BLaER1 (cell line): Measurements from ENCODE around the gene PRIM1.
A peak's percentile ranks its signal among the peaks of the same experiment; 100 is the strongest.
"Not testable (repeated sequence)": the region's sequence is repeated elsewhere in the genome, so short reads cannot be mapped to it uniquely, and the experiment has no call there.

Experiments used
- H3K27ac ChIP-seq: shearing (Covaris generic); formaldehyde crosslinking; 2 replicates; pipeline ENCODE4 v1.8.1; 2022
- H3K27me3 ChIP-seq: shearing (Covaris generic); formaldehyde crosslinking; 2 replicates; pipeline ENCODE4 v1.8.1; 2022
- H3K36me3 ChIP-seq: shearing (Covaris generic); formaldehyde crosslinking; 2 replicates; pipeline ENCODE4 v1.8.1; 2022
- H3K4me1 ChIP-seq: shearing (Covaris generic); formaldehyde crosslinking; 2 replicates; pipeline ENCODE4 v1.8.1; 2022
- H3K4me2 ChIP-seq: shearing (Covaris generic); formaldehyde crosslinking; 2 replicates; pipeline ENCODE4 v1.8.1; 2022
- H3K4me3 ChIP-seq: shearing (Covaris generic); formaldehyde crosslinking; 2 replicates; pipeline ENCODE4 v1.8.1; 2022
- H3K9ac ChIP-seq: shearing (Covaris generic); formaldehyde crosslinking; 2 replicates; pipeline ENCODE4 v1.8.1; 2022
- H3K9me3 ChIP-seq: shearing (Covaris generic); formaldehyde crosslinking; 2 replicates; pipeline ENCODE4 v1.8.1; 2022
- H4K20me1 ChIP-seq: shearing (Covaris generic); formaldehyde crosslinking; 2 replicates; pipeline ENCODE4 v1.8.1; 2022
- Cebpa-rat ChIP-seq: shearing (Covaris generic); IDR thresholded peaks from 2 replicates; pipeline ENCODE4 v1.8.1; 2022

Gene PRIM1

GRCh38 chr12:56751712-56752598 is at the start of gene PRIM1:
TSS of gene PRIM1 (minus strand) at chr12:56752323. CDS start at chr12:56752298, 25 bp downstream.
- Histone ChIP-seq H4K20me1 (no peaks in the 10 kb centered on the region), H3K4me2 (peak within 1 kb of the TSS; percentile 69), H3K9ac (peak within 1 kb of the TSS; percentile 94), H3K9me3 (no peaks in the 10 kb centered on the region), H3K36me3 (peaks cover 18% of the 10 kb centered on the region), H3K27me3 (no peaks in the 10 kb centered on the region), H3K27ac (peak within 1 kb of the TSS; percentile 95), H3K4me3 (peak within 1 kb of the TSS; percentile 79), H3K4me1 (peaks cover 25% of the 10 kb centered on the region)
- no peak for TF ChIP-seq Cebpa-rat

GRCh38 chr12:56800221-56800620 is 48.1 kb upstream of the PRIM1 start:
- no peaks in the 10 kb centered on the region for H4K20me1 ChIP-seq
- H3K4me3 ChIP-seq = no peak overlapping the region
- TF ChIP-seq Cebpa-rat = no peak
- H3K27ac ChIP-seq = no peak overlapping the region
- no peaks in the 10 kb centered on the region for H3K36me3 ChIP-seq
- H3K9me3 ChIP-seq = peaks cover 33% of the 10 kb centered on the region
- H3K4me1 ChIP-seq = no peaks in the 10 kb centered on the region
- H3K27me3 ChIP-seq = no peaks in the 10 kb centered on the region
- H3K4me2 ChIP-seq = no peak overlapping the region
- H3K9ac ChIP-seq = no peak overlapping the region

- not testable (repeated sequence) for H3K4me2 ChIP-seq, H4K20me1 ChIP-seq, H3K4me3 ChIP-seq, H3K9ac ChIP-seq, H3K4me1 ChIP-seq, H3K27ac ChIP-seq, H3K27me3 ChIP-seq, H3K36me3 ChIP-seq
- H3K9me3 ChIP-seq = peaks cover 24% of the 10 kb centered on the region
Measured at GRCh38 chr12:56799345-56799744, 47.2 kb upstream of the PRIM1 start.

DNA sequence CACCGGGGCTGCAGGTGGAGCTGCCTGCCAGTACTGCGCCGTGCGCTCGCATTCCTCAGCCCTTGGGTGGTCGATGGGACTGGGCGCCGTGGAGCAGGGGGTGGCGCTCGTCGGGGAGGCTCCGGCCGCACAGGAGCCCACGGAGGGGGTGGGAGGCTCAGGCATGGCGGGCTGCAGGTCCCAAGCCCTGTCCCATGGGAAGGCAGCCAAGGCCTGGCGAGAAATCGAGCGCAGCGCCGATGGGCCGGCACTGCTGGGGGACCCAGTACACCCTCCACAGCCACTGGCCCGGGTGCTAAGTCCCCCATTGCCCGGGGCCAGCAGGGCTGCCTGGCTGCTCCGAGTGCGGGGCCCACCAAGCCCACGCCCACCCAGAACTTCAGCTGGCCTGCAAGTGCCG is 43.7 kb upstream of the PRIM1 start:
- not testable (repeated sequence) for H3K4me1 ChIP-seq, H3K9ac ChIP-seq, H3K4me2 ChIP-seq, H4K20me1 ChIP-seq, H3K27me3 ChIP-seq, H3K27ac ChIP-seq, H3K4me3 ChIP-seq, H3K36me3 ChIP-seq
- H3K9me3 ChIP-seq = peaks cover 20% of the 10 kb centered on the region

GRCh38 chr12:56795046-56795562 is 43.0 kb upstream of the PRIM1 start:
- peaks cover 27% of the 10 kb centered on the region for H3K9me3 ChIP-seq
- H3K36me3 ChIP-seq, H3K9ac ChIP-seq, H3K4me3 ChIP-seq, H3K4me1 ChIP-seq, H3K27ac ChIP-seq, H4K20me1 ChIP-seq, H3K4me2 ChIP-seq, H3K27me3 ChIP-seq: not testable (repeated sequence)

GRCh38 chr12:56793124-56793523 is 41.0 kb upstream of the PRIM1 start:
- H4K20me1 ChIP-seq, H3K4me2 ChIP-seq, H3K36me3 ChIP-seq, H3K27me3 ChIP-seq, H3K9ac ChIP-seq, H3K4me1 ChIP-seq, H3K4me3 ChIP-seq, H3K27ac ChIP-seq: not testable (repeated sequence)
- peaks cover 26% of the 10 kb centered on the region for H3K9me3 ChIP-seq

DNA sequence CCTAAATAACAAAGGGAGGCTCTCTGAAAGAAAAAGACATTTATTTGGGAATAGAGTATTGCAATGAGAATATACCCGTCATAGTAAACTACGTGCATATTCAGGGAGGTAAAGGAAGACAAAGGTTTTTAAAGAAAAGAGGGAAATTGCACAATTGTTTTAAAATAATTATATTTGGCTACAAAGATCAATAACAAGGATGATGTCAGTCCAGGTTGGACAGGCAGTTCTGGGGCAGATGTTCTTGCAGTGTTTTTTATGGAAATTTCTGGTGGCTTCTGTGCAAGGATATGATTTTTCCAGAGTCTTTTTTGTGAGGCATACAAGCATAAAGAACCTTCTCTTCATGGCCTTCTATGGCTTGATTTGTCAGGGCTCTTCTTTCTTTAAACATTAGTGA is 40.6 kb upstream of the PRIM1 start:
- Histone ChIP-seq H3K9me3 (peaks cover 21% of the 10 kb centered on the region), H3K9ac (no peak overlapping the region), H3K27ac (no peak overlapping the region), H4K20me1 (no peaks in the 10 kb centered on the region), H3K4me3 (no peak overlapping the region), H3K27me3 (no peaks in the 10 kb centered on the region), H3K4me1 (no peaks in the 10 kb centered on the region), H3K4me2 (no peak overlapping the region), H3K36me3 (no peaks in the 10 kb centered on the region)
- TF ChIP-seq Cebpa-rat = no peak

GRCh38 chr12:56789429-56789828 is 37.3 kb upstream of the PRIM1 start:
- not testable (repeated sequence) for H3K9ac ChIP-seq

GRCh38 chr12:56787498-56787897 is 35.4 kb upstream of the PRIM1 start:
- H3K4me1 ChIP-seq = no peaks in the 10 kb centered on the region

More at GRCh38 chr12:56789429-56789828, 37.3 kb upstream of the PRIM1 start:
- not testable (repeated sequence) for H3K27me3 ChIP-seq, H4K20me1 ChIP-seq, H3K36me3 ChIP-seq, H3K4me3 ChIP-seq, H3K4me1 ChIP-seq, H3K4me2 ChIP-seq, H3K27ac ChIP-seq
- peaks cover 31% of the 10 kb centered on the region for H3K9me3 ChIP-seq

DNA sequence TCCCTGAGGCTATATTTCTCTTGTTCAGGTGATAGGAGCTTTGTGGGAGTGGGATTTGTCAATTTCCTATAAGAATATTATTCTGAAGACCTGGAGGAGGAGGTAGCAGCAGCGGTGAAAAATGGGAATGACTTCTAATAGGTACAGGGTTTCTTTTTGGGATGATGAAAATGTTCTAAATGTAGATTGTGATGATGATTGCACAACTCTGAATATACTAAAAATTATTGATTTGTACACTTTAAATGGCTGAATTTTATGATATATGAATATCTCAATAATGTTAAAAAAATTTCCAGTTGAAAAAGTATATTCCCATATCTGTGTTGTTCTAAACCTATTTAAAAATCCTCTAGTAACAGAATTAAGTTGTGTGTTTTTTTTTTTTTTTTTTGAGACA is 33.8 kb upstream of the PRIM1 start:
- no peak for TF ChIP-seq Cebpa-rat
- H3K9me3 ChIP-seq = peaks cover 39% of the 10 kb centered on the region
- H4K20me1 ChIP-seq = no peaks in the 10 kb centered on the region

More at GRCh38 chr12:56787498-56787897, 35.4 kb upstream of the PRIM1 start:
- Histone ChIP-seq H3K9me3 (peaks cover 43% of the 10 kb centered on the region), H3K27ac (no peak overlapping the region), H3K9ac (no peak overlapping the region), H3K4me3 (no peak overlapping the region), H3K27me3 (no peaks in the 10 kb centered on the region), H3K36me3 (no peaks in the 10 kb centered on the region), H3K4me2 (no peak overlapping the region), H4K20me1 (no peaks in the 10 kb centered on the region)
- no peak for TF ChIP-seq Cebpa-rat

More for the DNA sequence above, 33.8 kb upstream of the PRIM1 start:
- no peaks in the 10 kb centered on the region for H3K27me3 ChIP-seq
- peaks cover 12% of the 10 kb centered on the region for H3K4me1 ChIP-seq
- H3K9ac ChIP-seq = no peak overlapping the region
- H3K27ac ChIP-seq = no peak overlapping the region
- no peak overlapping the region for H3K4me2 ChIP-seq
- no peaks in the 10 kb centered on the region for H3K36me3 ChIP-seq
- no peak overlapping the region for H3K4me3 ChIP-seq
